SHP77 treated with DMSO at 0.1 percent for 48 hours (cell line): Measurements from ENCODE around the gene OR2T10.
"Not testable (repeated sequence)": the region's sequence is repeated elsewhere in the genome, so short reads cannot be mapped to it uniquely, and the experiment has no call there.

Source experiments
- DNase-seq: peaks from one replicate; lab custom pipeline; 2025; lab: John Stamatoyannopoulos, UW

OR2T10 gene

GRCh38 chr1:248593226-248593625 is 4.3 kb downstream of the OR2T10 start:
- no peak for DNase-seq

- DNase-seq: no peak
Observed at GRCh38 chr1:248592655-248593054, 4.8 kb downstream of the OR2T10 start.

GRCh38 chr1:248590055-248590454 is 7.4 kb downstream of the OR2T10 start:
- DNase-seq: no peak

GRCh38 chr1:248589334-248589733 is 8.2 kb downstream of the OR2T10 start:
- no peak for DNase-seq

- DNase-seq: no peak
Observed at GRCh38 chr1:248585266-248585665, 12.2 kb downstream of the OR2T10 start.

- DNase-seq: no peak
Observed at GRCh38 chr1:248576260-248576980, 21.1 kb downstream of the OR2T10 start.

GRCh38 chr1:248574657-248575056 is 22.8 kb downstream of the OR2T10 start, which contains the start of gene OR2T34:
OR2T34 (minus strand) TSS chr1:248574757; CDS start chr1:248574757, 0 bp downstream.
- not testable (repeated sequence) for DNase-seq

- not testable (repeated sequence) for DNase-seq
Observed at GRCh38 chr1:248573856-248574255, 23.6 kb downstream of the OR2T10 start.

- not testable (repeated sequence) for DNase-seq
Observed at GRCh38 chr1:248572049-248572448, 25.5 kb downstream of the OR2T10 start.

GRCh38 chr1:248570811-248571210 is 26.7 kb downstream of the OR2T10 start:
- DNase-seq: not testable (repeated sequence)

- not testable (repeated sequence) for DNase-seq
Observed at GRCh38 chr1:248569049-248569448, 28.5 kb downstream of the OR2T10 start.

GRCh38 chr1:248565530-248566373 is 31.7 kb downstream of the OR2T10 start:
- DNase-seq: not testable (repeated sequence)

GRCh38 chr1:248562672-248563071 is 34.8 kb downstream of the OR2T10 start, which contains the start of gene OR2T29:
OR2T29 (minus strand) TSS chr1:248562772; CDS start chr1:248559491, 3,281 bp downstream.
- not testable (repeated sequence) for DNase-seq

GRCh38 chr1:248551027-248551426 is 46.5 kb downstream of the OR2T10 start:
- not testable (repeated sequence) for DNase-seq

GRCh38 chr1:248547383-248547782 is 50.1 kb downstream of the OR2T10 start:
- DNase-seq: not testable (repeated sequence)
